DMS53 treated with DMSO at 0.1 percent for 48 hours (cell line): ENCODE results near the gene LUZP1.

Experiments
- DNase-seq: peaks from one replicate; lab custom pipeline; 2025; ENCODE audit not compliant: unreplicated experiment; lab: John Stamatoyannopoulos, UW

Gene LUZP1

DNA sequence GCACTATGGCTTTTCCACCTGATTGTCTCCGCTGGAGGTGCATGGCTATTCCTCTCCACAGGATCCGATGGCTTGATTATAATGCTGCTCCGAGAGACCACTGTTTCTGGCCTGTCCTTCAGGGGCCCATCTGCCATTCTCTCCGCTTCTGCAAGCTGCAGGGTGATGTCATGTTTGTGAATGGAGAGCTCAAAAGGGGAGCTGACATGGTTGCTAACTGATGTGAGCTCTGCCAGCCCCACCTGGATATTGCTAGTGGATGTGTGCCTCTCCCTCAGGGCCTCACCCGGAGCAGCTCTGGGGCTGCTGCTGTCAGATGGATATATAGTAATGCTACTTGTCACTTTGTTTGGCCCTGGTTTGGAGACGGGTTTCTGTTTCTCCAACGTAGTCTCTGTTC lies 77.1 kb downstream of the LUZP1 start:
- DNase-seq, result no peak

DNA sequence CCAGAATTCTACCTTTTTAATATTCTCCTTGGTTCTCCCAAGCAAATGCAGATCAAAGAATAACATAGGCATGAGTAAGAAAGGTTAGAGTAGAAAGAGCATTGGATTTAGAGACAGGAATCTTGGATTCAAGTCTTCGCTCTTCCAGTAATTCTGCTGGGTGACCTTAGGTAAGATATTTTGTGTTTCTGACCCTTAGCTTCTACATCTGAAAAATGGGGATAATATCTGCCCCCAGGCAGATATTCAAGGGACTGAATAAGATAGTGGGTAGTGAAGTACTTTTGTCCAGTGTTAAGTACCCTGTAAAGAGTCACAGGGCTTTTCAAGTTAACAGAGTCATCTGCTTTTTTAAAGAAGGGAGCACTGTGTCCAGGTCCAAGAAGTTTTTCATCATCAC lies 78.6 kb downstream of the LUZP1 start:
- no peak for DNase-seq

- DNase-seq, result no peak
Measured at GRCh38 chr1:23088027-23088426, 80.6 kb downstream of the LUZP1 start.

- DNase-seq, result no peak
Measured at GRCh38 chr1:23085696-23086095, 83.0 kb downstream of the LUZP1 start.

- no peak for DNase-seq
Measured at GRCh38 chr1:23084880-23085279, 83.8 kb downstream of the LUZP1 start.

DNA sequence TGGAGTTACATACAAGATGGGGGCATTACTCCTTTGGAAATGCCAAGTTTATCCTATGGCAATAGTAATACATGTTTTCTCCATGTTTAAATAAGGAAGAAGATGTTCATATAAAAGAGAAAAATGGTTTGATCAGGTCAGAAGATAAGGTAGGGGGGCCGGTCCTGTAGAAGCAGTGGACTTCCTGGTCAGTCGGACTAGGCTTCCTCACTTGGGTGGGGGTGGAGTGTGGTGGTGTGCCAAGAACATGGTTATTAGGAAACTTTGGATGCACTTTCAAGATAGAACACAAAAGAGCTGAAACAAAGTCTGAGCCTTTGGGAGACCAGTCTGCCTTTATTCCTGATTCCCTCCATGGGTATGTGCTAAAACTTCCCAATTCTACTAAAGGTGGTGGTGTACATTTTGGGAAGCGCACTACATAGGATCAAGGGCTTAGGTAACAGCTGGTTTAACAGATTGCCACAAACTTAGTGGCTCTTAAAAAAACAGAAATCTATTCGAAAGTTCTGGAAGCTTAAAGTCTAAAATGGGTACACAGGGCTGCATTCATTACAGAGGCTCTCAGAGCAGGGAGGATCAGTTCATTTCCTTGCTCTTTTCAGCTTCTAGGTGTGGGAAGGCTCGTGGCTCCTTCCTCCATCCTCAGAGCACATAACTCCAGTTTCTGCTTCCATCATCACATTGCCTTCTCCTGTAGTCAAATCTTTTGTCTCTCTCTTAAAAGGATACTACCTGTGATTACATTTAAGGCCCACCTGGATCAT lies 84.8 kb downstream of the LUZP1 start:
- DNase-seq, result no peak

DNA sequence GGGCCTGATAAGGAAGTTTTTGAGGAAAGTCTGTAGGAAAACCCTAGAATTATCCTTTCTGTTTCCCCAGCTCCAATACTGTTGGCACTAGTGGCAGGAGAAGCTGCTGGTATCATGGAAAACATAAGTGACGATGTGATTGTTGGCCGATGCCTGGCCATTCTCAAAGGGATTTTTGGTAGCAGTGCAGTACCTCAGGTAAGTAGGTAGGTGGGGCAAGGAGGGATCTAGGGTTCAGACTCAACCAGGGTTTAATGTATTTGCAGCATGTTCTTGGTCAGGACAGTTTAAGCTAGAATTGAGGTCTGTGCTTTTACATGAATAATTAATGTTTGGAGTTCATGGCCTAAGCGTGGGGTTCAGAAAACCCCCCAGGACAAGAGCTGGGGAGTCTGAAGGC lies 87.3 kb downstream of the LUZP1 start:
- DNase-seq, result no peak

GRCh38 chr1:23080885-23081284 lies 87.8 kb downstream of the LUZP1 start:
- DNase-seq, result no peak

DNA sequence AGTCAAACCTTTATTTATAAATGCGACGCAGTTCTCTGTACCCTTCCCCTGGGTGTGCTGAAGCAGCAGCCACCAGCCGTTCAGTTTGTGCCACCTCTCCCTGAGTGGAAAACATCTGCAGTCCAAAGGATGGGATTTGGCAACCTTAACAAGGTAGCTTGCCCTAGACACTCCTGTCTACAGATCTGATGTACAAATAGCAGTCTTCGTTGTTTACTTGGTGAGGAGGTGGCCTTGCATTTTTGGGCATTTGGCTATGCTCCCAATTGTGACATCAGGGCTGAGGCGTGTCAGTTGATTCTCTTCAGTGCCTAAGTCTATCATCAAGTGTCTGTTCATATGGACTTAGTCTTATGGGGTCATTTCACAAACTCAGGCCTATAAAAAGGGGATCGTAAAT lies 89.6 kb downstream of the LUZP1 start:
- no peak for DNase-seq

- no peak for DNase-seq
Measured at GRCh38 chr1:23074012-23074411, 94.6 kb downstream of the LUZP1 start.

- DNase-seq, result no peak
Measured at GRCh38 chr1:23069675-23070074, 99.0 kb downstream of the LUZP1 start.

- no peak for DNase-seq
Measured at GRCh38 chr1:23069149-23069548, 99.5 kb downstream of the LUZP1 start.

GRCh38 chr1:23066075-23066474 lies 102.6 kb downstream of the LUZP1 start:
- no peak for DNase-seq

- no peak for DNase-seq
Measured at GRCh38 chr1:23065385-23065784, 103.3 kb downstream of the LUZP1 start.

DNA sequence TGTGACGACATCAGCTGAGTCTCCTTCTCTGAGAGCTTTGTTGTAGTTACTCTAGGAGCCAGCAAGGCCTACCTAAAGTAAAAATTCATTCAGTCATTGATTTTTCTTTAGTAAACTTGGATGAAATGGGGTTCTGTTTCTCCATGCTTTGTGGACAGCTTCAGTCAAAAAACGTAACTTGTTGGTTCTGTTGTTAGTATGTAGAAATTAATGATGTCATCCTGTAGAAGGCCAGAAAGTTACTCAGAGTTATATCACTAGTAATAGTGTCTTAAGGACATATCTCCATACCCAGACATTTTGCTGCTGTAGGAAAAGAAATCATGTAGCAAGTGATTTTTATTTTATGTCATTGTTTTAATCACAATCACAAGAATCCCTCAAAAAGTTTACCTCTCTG lies 106.4 kb downstream of the LUZP1 start:
- no peak for DNase-seq

DNA sequence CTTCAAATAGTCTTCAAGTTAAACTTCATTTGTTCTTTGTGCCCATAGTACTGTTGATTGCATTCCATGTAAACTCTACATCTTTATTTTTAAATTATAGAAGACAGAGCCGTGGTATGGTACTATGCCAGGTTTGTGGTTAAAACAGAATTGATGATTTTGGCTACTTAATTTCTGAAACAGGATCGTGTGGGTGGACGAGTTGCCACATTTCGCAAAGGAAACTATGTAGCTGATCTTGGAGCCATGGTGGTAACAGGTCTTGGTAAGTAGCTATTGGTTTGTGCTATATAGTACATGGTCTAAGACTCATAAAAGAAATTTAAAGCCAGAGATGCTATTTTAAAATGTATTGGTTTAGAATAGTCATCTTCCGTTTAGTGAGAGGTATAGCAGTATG lies 111.4 kb downstream of the LUZP1 start:
- no peak for DNase-seq

- DNase-seq, result no peak
Measured at GRCh38 chr1:23051290-23051909, 117.3 kb downstream of the LUZP1 start.

- no peak for DNase-seq
Measured at GRCh38 chr1:23050201-23050600, 118.5 kb downstream of the LUZP1 start.

DNA sequence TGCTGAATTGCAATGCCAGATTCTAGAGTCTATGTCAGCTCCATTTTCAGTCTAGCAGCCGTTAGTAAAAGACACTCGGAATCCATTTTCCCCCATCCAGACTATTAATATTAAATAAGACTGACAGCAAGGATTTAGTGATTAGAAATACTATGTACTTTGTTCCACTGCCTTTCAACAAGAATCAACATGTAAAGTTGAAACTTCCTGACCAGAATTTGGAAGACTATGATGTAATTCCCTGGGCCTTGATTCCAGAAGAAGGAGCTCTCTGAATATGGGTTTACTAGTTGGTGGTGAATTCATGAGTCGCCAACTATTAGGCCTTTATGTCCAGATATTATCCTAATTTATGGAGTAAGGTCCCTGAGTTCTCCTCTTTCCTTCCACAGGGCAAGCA lies 124.6 kb downstream of the LUZP1 start:
- no peak for DNase-seq

- DNase-seq, result no peak
Measured at GRCh38 chr1:23040509-23040908, 128.1 kb downstream of the LUZP1 start.

DNA sequence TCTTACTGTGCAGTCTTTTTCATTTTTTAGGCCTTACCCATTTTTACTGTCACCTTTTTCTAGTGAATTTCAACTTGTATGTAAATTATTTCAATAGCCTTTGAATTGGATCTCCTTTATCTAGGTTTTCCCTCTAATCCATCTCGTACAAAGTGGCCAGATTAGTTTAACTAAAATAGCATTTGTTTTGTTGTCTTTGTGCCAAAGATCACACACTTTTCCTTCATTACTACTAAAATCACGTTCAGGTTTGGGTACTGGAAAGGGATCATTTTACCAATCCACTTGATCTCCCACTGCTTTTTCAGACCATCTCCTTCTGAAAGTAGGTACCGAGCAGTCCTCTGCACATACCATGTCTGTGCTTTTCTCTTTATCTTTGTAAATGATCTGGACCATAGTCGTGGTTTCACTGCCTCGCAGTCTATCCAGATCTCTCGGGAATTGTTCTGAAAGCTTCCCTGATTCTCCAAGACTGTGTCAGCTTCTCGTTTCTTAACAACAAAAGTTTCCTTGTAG lies 129.3 kb downstream of the LUZP1 start:
- no peak for DNase-seq

DNA sequence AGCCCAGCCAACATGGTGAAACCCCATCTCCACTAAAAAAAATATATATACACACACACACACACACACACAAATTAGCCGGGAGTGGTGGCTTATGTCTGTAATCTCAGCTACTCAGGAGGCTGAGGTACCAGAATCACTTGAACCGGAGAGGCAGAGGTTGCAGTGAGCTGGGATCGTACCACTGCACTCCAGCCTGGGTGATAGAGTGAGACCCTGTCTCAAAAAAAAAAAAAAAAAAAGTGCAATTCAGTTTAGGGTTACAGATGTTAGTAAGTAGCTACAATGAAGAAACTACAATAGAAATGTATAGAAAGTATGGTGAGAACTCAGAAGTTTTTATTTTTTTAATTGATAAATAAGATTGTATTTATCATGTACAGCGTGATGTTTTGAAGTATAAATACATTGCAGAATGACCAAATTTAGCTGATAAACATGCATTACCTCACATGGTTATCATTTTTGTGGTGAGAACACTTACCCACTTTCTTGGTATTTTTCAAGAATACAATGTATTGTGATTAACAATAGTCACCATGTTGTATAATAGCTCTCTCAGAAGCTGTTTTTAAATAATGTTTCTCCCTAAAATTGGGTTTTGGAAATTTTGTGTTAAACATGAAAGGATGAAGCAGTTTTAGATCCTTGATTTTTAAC lies 131.4 kb downstream of the LUZP1 start:
- DNase-seq, result no peak
